Ishikawa (cell line): Measurements from ENCODE around the gene YPEL2.

Experiments
- RAD21 ChIP-seq: IDR thresholded peaks from 2 replicates; pipeline ENCODE4 v1.6.1; 2012; ENCODE audit warnings: low read depth
- TF ChIP-seq, protein P1 (sequence below): IDR thresholded peaks from 2 replicates; pipeline ENCODE4 v1.6.1; 2012

DNA sequence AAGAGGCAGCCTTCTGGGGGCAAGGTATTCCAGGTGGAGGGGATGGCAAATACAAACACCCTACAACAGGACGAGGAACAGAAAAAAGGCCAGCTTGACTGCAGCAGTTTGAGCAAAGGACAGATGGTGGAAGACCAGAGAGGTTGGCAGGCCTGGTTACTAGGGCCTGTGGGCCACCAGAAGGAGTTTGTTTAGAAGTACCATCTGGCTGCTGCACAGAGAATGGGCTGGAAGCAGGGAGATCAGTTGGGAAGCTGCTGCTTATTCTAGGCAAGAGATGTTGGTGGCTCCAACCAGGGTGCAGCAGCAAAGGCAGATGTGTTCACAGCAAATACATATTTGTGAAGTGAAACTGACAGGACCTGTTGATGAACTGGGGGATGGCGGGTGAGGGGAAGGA lies 2.9 kb upstream of the YPEL2 start:
- TF ChIP-seq, protein P1, sequence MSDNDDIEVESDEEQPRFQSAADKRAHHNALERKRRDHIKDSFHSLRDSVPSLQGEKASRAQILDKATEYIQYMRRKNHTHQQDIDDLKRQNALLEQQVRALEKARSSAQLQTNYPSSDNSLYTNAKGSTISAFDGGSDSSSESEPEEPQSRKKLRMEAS: no peak
- no peak for TF ChIP-seq RAD21
